Common myeloid progenitor, CD34-positive (primary cell): ENCODE data around the gene SNX11.
"Not testable (repeated sequence)": the region's sequence is repeated elsewhere in the genome, so short reads cannot be mapped to it uniquely, and the experiment has no call there.

Source experiments
- CTCF ChIA-PET: fragments of 350-600 bp; sonication (Branson Sonifier 250); formaldehyde crosslinking; loops from one replicate; lab custom pipeline; 2021; ENCODE audit warnings: antibody characterized with exemption; lab: Charles Lee
- POLR2A ChIA-PET: fragments of 350-600 bp; sonication (Branson Sonifier 250); formaldehyde crosslinking; loops from one replicate; lab custom pipeline; 2021; ENCODE audit warnings: antibody characterized with exemption; lab: Charles Lee
- DNase-seq, 3 donors: peaks; one replicate each; pipeline versions ENCODE4 v3.0.0 to v3.0.0-alpha.2; 2013
- H3K27ac ChIP-seq, 2 experiments: 1 replicate in 1 of 2; 2 replicates in 1 of 2; pipeline ENCODE4 v1.7.0; 2013; ENCODE audit warnings: inconsistent platforms in 2 of 2, low read length in 2 of 2, mild to moderate bottlenecking in 2 of 2, low read depth in 1 of 2, moderate library complexity in 1 of 2; ENCODE audit not compliant: severe bottlenecking in 2 of 2, insufficient read depth in 1 of 2, poor library complexity in 1 of 2
- H3K27me3 ChIP-seq, 5 experiments: replicated peaks in 2 of 5; 1 replicate in 3 of 5; 2 replicates in 2 of 5; pipeline versions ENCODE4 v1.6.1 to v1.7.0; 2013; ENCODE audit warnings: low read length in 4 of 5, mild to moderate bottlenecking in 2 of 5, moderate library complexity in 2 of 5, inconsistent platforms in 1 of 5; ENCODE audit not compliant: insufficient read depth in 5 of 5, control insufficient read depth in 4 of 5
- H3K36me3 ChIP-seq, 4 experiments: 1 replicate in 2 of 4; 2 replicates in 2 of 4; pipeline versions ENCODE4 v1.6.1 to v1.7.0; 2013; ENCODE audit warnings: low read length in 3 of 4, control low read depth in 1 of 4, mild to moderate bottlenecking in 1 of 4; ENCODE audit not compliant: control insufficient read depth in 4 of 4, insufficient read depth in 4 of 4
- H3K4me1 ChIP-seq, 4 experiments: 1 replicate in 3 of 4; 2 replicates in 1 of 4; pipeline versions ENCODE4 v1.6.1 to v1.7.1; 2013; ENCODE audit warnings: low read length in 3 of 4, mild to moderate bottlenecking in 3 of 4, control low read depth in 1 of 4, inconsistent platforms in 1 of 4, moderate library complexity in 1 of 4; ENCODE audit not compliant: control insufficient read depth in 4 of 4, insufficient read depth in 4 of 4; ENCODE audit errors: control extremely low read depth in 1 of 4
- H3K4me3 ChIP-seq, 7 experiments: 1 replicate in 4 of 7; 2 replicates in 3 of 7; pipeline versions ENCODE4 v1.5.1 to v1.7.0; 2013; ENCODE audit warnings: mild to moderate bottlenecking in 7 of 7, low read length in 6 of 7, moderate library complexity in 6 of 7, inconsistent platforms in 2 of 7, low read depth in 2 of 7, control low read depth in 1 of 7; ENCODE audit not compliant: insufficient read depth in 4 of 7, control insufficient read depth in 1 of 7; ENCODE audit errors: extremely low read depth in 1 of 7
- H3K9me3 ChIP-seq, 5 experiments: 1 replicate in 4 of 5; 2 replicates in 1 of 5; pipeline versions ENCODE4 v1.6.1 to v1.7.1; 2013; ENCODE audit warnings: low read length in 4 of 5, mild to moderate bottlenecking in 2 of 5, inconsistent platforms in 1 of 5, low read depth in 1 of 5, moderate library complexity in 1 of 5; ENCODE audit not compliant: control insufficient read depth in 4 of 5, insufficient read depth in 2 of 5; ENCODE audit errors: control extremely low read depth in 1 of 5
- WGBS: methylation state at CpG from one replicate; pipeline ENCODE4 v1.1.5; 2013; ENCODE audit not compliant: insufficient coverage; 5-methylcytosine and 5-hydroxymethylcytosine counted together

SNX11 gene

DNA sequence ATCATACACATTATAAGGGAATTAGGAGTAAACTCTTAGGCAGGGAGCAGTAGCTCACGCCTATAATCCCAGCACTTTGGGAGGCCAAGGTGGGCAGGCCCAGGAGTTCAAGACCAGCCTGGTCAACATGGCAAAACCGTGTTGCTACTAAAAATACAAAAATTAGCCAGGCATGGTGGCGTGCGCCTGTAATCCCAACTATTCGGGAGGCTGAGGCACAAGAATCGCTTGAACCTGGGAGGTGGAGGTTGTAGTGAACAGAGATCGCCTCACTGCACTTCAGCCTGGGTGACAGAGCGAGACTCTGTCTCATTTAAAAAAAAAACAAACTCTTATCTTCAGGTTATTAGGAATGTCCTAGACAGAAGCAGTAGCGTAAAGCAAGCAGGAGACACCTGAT is 34.8 kb upstream of the SNX11 start:
- H3K4me1 ChIP-seq, H3K27me3 ChIP-seq, H3K4me3 ChIP-seq, H3K9me3 ChIP-seq, H3K27ac ChIP-seq, DNase-seq: not testable (repeated sequence)
- WGBS = 98% methylated on average over 6 of the region's 9 CpGs
- ChIA-PET CTCF (interaction anchor here (1.2 to 11.1 kb wide), 11 partner anchors 11 to 65 kb away, joined by 3 to 188 read pairs (median 5); no protein-coding TSS in a partner anchor), POLR2A (interaction anchor here (0.7 to 1.0 kb wide), 2 partner anchors 47 to 52 kb away, joined by 3 to 9 read pairs; no protein-coding TSS in a partner anchor)
- H3K36me3 ChIP-seq = peaks cover 17 to 42% (median 31%) of the 10 kb centered on the region in 4 experiments

DNA sequence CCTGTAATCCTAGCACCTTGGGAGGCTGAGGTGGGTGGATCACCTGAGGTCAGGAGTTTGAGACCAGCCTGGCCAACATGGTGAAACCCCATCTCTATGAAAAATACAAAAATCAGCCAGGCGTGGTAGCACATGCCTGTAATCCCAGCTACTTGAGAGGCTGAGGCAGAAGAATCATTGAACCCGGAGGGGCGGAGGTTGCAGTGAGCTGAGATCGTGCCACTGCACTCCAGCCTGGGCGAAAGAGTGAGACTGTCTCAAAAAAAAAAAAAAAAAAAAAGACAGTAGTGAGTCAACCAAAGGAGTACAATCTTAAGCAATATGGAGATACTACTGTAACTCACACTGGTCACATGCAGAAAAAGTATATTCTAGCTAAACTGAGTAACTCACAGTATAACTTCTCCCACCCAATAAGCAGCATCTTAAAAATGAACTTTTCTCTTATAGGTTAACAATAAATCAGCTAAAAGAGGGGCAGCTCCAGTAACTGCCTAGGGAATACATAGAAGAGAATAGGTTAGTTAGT is 33.9 kb upstream of the SNX11 start:
- H3K9me3 ChIP-seq, H3K27ac ChIP-seq, H3K27me3 ChIP-seq, DNase-seq, H3K4me3 ChIP-seq, H3K4me1 ChIP-seq: not testable (repeated sequence)
- ChIA-PET CTCF (interaction anchor here (0.7 to 11.1 kb wide), 21 partner anchors 12 to 95 kb away, joined by 3 to 188 read pairs (median 5); partner anchors contain the start of gene NFE2L1), POLR2A (interaction anchor here (1.0 kb wide), 1 partner anchor 48 kb away, joined by 9 read pairs; no protein-coding TSS in a partner anchor)
- WGBS = 100% methylated on average over 4 of the region's 5 CpGs
- peaks cover 15 to 39% (median 27%) of the 10 kb centered on the region in 4 experiments for H3K36me3 ChIP-seq

DNA sequence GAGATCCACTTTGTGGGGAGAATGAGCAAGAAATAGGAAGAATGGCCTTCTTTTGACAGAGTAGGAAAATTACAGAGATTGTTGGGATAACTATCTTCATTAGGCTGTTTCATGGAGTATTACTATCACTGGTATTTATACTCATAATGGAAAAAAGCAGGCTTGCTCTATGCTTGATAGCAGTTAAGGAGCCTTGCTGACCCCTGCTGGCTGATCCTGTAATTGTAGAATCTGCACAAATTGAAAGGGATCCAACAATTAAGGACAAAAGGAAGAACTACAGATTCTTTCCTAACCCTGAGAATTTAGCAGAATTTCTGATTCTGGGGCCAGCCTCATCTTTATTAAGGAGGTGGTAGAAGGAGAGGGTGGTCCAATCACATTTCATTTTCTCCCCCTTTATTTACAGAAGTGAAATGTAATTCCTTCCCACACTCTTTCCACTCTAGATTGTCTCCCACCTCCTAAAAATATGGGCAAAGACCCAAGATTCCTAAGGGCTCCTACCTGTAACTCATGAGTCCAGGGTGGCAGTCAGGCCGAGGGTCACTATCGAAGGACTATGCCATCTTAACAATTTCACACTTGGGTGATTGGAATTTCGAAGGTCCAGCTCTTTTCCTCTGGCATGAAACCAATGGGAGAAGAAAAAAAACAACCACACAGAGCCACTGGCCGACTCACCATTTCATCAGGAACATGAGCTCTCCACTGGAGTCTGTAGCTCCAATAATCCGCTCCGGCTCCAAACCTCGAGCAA is 33.1 kb upstream of the SNX11 start:
- H3K4me3 ChIP-seq = no peak overlapping the region
- ChIA-PET CTCF (interaction anchor here (0.6 to 13.8 kb wide), 27 partner anchors 7 to 96 kb away, joined by 3 to 188 read pairs (median 5); partner anchors contain the start of gene NFE2L1), POLR2A (interaction anchor here (0.6 to 0.8 kb wide), 2 partner anchors 40 to 64 kb away, joined by 3 to 4 read pairs; no protein-coding TSS in a partner anchor)
- DNase-seq = peak; percentile 72 to 84 (median 75)
- H3K4me1 ChIP-seq = no peaks in the 10 kb centered on the region
- H3K9me3 ChIP-seq = no peaks in the 10 kb centered on the region
- peaks cover 15 to 36% (median 24%) of the 10 kb centered on the region in 4 experiments for H3K36me3 ChIP-seq
- no peak overlapping the region for H3K27ac ChIP-seq
- WGBS = 100% methylated on average over 5 of the region's 7 CpGs
- H3K27me3 ChIP-seq = no peaks in the 10 kb centered on the region

DNA sequence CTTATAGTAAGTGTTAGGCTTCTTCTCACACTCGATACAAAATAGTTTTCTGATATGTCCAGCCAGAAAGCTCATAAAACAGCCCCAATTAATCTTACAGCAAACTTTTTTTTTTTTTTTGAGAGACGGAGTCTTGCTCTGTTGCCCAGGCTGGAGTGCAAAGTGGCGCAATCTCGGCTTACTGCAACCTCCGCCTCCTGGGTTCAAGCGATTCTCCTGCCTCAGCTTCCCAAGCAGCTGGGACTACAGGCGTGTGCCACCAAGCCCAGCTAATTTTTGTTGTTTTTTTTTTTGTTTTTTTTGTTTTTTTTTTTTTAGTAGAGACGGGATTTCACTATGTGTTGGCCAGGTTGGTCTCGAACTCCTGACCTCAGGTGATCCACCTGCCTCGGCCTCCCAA is 30.4 kb upstream of the SNX11 start:
- H3K36me3 ChIP-seq = peaks cover 6 to 23% (median 14%) of the 10 kb centered on the region in 4 experiments
- 85% methylated on average over 2 of the region's 10 CpGs for WGBS
- POLR2A ChIA-PET, H3K4me1 ChIP-seq, DNase-seq, H3K27me3 ChIP-seq, H3K4me3 ChIP-seq, H3K9me3 ChIP-seq, H3K27ac ChIP-seq: not testable (repeated sequence)
- CTCF ChIA-PET = interaction anchor here (0.5 to 13.8 kb wide), 8 partner anchors 10 to 254 kb away, joined by 3 to 188 read pairs (median 10); partner anchors contain the start of gene NFE2L1

DNA sequence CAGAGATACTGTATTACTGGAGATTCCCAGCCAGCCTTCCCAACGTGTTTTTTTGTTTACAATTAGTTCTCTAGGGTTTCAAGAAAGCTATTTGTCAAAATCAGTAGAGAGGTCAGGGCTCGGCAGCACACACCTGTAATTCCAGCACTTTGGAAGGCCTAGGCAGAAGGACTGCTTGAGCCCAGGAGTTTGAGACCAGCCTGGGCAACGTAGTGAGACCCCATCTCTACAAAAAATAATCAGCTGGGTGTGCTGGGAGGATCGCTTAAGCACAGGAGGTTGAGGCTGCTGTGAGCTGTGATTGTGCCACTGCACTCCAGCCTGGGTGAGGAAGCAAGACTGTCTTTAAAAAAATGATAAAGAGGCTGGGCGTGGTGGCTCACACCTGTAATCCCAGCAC is 25.7 kb upstream of the SNX11 start:
- Histone ChIP-seq H3K27ac (no peak overlapping the region), H3K36me3 (no peaks in the 10 kb centered on the region), H3K27me3 (no peaks in the 10 kb centered on the region), H3K9me3 (no peaks in the 10 kb centered on the region), H3K4me3 (no peak overlapping the region), H3K4me1 (no peaks in the 10 kb centered on the region)
- 92% methylated on average over 5 of the region's 5 CpGs for WGBS
- DNase-seq = no peak
- POLR2A ChIA-PET = no interaction called here
- CTCF ChIA-PET = interaction anchor here (1.2 to 13.8 kb wide), 10 partner anchors 9 to 533 kb away, joined by 3 to 188 read pairs (median 20); partner anchors contain the start of gene HOXB8

DNA sequence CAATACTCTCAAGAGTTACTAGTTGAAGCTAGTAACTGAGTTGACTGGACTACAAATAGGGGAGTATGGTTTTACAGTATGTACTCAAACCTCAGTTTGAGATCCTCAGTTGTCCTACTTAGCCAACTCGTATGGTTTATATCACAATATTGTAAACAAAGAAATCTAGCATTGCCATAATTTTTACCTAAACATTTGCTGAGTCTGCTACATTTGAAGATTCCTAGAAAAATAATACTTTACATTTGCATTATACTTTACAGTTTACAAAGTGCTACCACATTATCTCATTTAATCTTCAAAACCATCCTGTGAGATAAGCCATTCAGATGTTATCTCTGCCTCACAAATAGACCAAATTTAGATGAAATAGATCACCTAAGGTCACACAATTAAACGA is 22.6 kb upstream of the SNX11 start:
- ChIA-PET CTCF (interaction anchor here (1.1 to 13.8 kb wide), 4 partner anchors 11 to 58 kb away, joined by 4 to 169 read pairs (median 46); partner anchors contain the start of gene NFE2L1), POLR2A (no interaction called here)
- Histone ChIP-seq H3K36me3 (no peaks in the 10 kb centered on the region), H3K4me3 (no peak overlapping the region), H3K9me3 (no peaks in the 10 kb centered on the region), H3K4me1 (no peaks in the 10 kb centered on the region), H3K27me3 (no peaks in the 10 kb centered on the region), H3K27ac (no peak overlapping the region)
- WGBS = 100% methylated on average over 1 of the region's 2 CpGs
- no peak for DNase-seq
